Esophagus squamous epithelium (tissue), 5 donors: Measurements from ENCODE around the gene ADD3. TPM values are rescaled to one million over a fixed set of nuclear protein-coding genes. Genes with fewer than 3 reads are reported as not detected.

Source experiments
- DNase-seq: peaks from one replicate; lab custom pipeline; 2025; lab: John Stamatoyannopoulos, UW
- H3K27ac ChIP-seq, 4 donors: fragments of 200-600 bp; sonication (generic); one replicate each; pipeline ENCODE4 v1.5.1; 2016 to 2019; ENCODE audit warnings: mild to moderate bottlenecking in 1 of 4
- H3K27me3 ChIP-seq, 4 donors: fragments of 200-600 bp; sonication (generic); 1 replicate in 3 of 4; 2 replicates in 1 of 4; pipeline versions ENCODE4 v1.5.1 to v1.6.0; 2017 to 2021; ENCODE audit warnings: antibody characterized with exemption in 1 of 4
- H3K36me3 ChIP-seq, 3 donors: fragments of 200-600 bp; sonication (generic); one replicate each; pipeline ENCODE4 v1.5.1; 2016 to 2019
- H3K4me1 ChIP-seq, 3 donors: fragments of 200-600 bp; sonication (generic); one replicate each; pipeline ENCODE4 v1.5.1; 2017 to 2019
- H3K4me3 ChIP-seq, 4 donors: fragments of 200-600 bp; sonication (generic); 1 replicate in 3 of 4; 2 replicates in 1 of 4; pipeline ENCODE4 v1.5.1; 2016 to 2019; ENCODE audit warnings: mild to moderate bottlenecking in 2 of 4, moderate library complexity in 1 of 4
- H3K9me3 ChIP-seq, 3 donors: fragments of 200-600 bp; sonication (generic); one replicate each; pipeline ENCODE4 v1.5.1; 2016 to 2019
- POLR2A ChIP-seq, 4 donors: fragments of 450-650 bp; IDR thresholded peaks; one replicate each; pipeline ENCODE4 v1.6.1; 2017; ENCODE audit warnings: antibody characterized with exemption in 4 of 4, mild to moderate bottlenecking in 4 of 4, moderate library complexity in 3 of 4
- WGBS, 2 donors: methylation state at CpG; one replicate each; pipeline ENCODE4 v1.1.5; 2018; 5-methylcytosine and 5-hydroxymethylcytosine counted together
- intact Hi-C: fragments of 100-400 bp; cut with DNase I; formaldehyde crosslinking; loops from one replicate; pipeline ENCODE4 v1.15.0; 2022
- total RNA-seq, 4 donors: library from RNA; depleted of rRNA; stranded (reverse); fragments of >200 nt; gene quantifications; one replicate each; pipeline ENCODE4 v1.1.0, GENCODE V29; 2016
- TF ChIP-seq, protein P1 (sequence below), 6 experiments: fragments of 450-650 bp in 4 of 6; fragments of 200-600 bp in 2 of 6; sonication (generic) in 2 of 6; IDR thresholded peaks; one replicate each; pipeline ENCODE4 v1.5.1; 2016 to 2019; ENCODE audit warnings: antibody characterized with exemption in 6 of 6, mild to moderate bottlenecking in 4 of 6, moderate library complexity in 4 of 6
- donor health status: DM: yes; HTN: yes; CAD: no.

ADD3 gene
- total RNA-seq, 4 donors from 2014 or later, result 52.5 to 214 (median 145) TPM

DNA sequence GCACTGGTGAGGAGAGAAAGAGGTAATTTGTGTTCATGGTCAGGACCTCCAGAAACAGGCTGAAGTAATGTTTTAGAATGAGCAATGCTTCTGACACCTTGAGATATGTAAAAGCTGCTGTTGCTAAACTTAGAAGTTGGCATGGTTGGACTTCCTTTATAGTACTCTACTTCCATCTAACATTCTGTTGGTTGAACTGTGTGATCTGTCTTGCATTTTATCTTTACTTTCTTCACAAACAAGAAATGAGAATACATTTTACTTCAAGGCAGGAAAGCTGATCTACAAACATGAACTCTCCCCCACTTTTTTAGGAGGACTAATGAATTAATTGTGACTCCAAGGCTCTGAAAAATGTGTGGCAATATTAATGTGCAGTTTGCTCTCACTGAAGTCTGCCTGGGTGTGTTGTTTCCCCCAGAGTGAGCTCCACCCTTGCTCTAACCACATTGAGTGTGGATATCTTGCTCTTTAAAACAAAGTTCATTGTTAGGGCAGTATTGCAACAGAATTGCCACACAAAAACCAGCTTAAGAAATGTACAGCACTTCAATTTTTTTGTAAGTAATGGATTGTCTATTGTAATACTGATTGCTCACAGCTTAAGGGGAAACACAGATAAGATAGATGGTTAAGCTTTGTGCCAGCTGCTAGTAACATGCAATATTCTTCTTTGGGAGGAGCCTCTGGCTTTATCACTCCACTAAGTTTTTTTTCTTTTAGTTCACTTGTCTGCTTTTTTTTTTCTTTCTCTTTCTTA is 69.0 kb downstream of the ADD3 start:
- no peaks in the 10 kb centered on the region for H3K36me3 ChIP-seq
- intact Hi-C loops, result no loop called here
- peak overlapping the region in 1 of 4 donors; percentile 22 for H3K4me3 ChIP-seq
- DNase-seq, result peak; percentile 20
- TF ChIP-seq POLR2A (IDR thresholded peaks at IDR 0.05), result no peak
- TF ChIP-seq, protein P1, sequence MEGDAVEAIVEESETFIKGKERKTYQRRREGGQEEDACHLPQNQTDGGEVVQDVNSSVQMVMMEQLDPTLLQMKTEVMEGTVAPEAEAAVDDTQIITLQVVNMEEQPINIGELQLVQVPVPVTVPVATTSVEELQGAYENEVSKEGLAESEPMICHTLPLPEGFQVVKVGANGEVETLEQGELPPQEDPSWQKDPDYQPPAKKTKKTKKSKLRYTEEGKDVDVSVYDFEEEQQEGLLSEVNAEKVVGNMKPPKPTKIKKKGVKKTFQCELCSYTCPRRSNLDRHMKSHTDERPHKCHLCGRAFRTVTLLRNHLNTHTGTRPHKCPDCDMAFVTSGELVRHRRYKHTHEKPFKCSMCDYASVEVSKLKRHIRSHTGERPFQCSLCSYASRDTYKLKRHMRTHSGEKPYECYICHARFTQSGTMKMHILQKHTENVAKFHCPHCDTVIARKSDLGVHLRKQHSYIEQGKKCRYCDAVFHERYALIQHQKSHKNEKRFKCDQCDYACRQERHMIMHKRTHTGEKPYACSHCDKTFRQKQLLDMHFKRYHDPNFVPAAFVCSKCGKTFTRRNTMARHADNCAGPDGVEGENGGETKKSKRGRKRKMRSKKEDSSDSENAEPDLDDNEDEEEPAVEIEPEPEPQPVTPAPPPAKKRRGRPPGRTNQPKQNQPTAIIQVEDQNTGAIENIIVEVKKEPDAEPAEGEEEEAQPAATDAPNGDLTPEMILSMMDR (IDR thresholded peaks at IDR 0.05), result no peak
- no peaks in the 10 kb centered on the region for H3K9me3 ChIP-seq
- H3K27ac ChIP-seq, result peak overlapping the region; percentile 53 to 82 (median 74)
- H3K27me3 ChIP-seq, result no peaks in the 10 kb centered on the region
- H3K4me1 ChIP-seq, result peaks cover 11 to 86% (median 28%) of the 10 kb centered on the region in 3 donors

DNA sequence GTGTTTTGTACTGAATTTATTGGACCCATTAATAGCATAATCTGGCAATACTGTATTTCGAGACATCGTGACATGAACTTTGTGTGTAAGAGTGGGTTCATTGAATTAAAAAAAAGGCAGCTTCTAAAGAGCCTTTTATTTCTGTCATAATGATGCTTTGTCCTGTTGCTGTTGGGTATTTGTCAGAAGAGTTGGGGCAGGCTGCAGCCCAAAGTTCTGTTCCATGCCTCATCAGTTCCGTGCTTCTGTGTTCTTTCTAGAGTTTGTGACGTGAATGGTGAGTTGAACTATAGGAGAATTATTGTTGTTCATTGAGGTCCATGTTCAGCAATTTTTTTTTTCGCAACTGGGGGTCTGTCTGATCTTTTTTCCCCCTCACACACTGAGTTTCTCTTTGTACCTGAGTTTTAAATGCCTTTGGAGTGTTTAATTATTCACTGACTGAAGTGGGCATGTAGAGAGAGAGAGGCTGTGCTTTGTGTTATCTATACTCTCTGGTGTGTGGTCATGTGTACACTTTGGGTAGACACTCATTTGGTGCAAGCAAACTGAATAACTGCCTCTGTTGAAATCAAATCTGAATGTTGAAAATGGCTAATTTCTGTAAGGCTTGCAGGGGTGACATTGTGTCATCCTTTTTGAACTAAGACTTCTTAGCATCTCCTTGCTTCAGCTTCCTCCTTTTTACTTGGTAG is 69.8 kb downstream of the ADD3 start:
- 68 to 80% methylated on average over 5 of the region's 5 CpGs for WGBS, 2 donors
- H3K27me3 ChIP-seq, result no peaks in the 10 kb centered on the region
- peaks cover 13 to 89% (median 35%) of the 10 kb centered on the region in 3 donors for H3K4me1 ChIP-seq
- TF ChIP-seq, protein P1 (IDR thresholded peaks at IDR 0.05), result no peak
- no peak for TF ChIP-seq POLR2A (IDR thresholded peaks at IDR 0.05)
- DNase-seq, result no peak
- H3K36me3 ChIP-seq, result no peaks in the 10 kb centered on the region
- H3K9me3 ChIP-seq, result no peaks in the 10 kb centered on the region
- H3K4me3 ChIP-seq, result peak overlapping the region in 1 of 4 donors; percentile 22
- H3K27ac ChIP-seq, result peak overlapping the region; percentile 53 to 82 (median 74)
- intact Hi-C loops, result no loop called here

DNA sequence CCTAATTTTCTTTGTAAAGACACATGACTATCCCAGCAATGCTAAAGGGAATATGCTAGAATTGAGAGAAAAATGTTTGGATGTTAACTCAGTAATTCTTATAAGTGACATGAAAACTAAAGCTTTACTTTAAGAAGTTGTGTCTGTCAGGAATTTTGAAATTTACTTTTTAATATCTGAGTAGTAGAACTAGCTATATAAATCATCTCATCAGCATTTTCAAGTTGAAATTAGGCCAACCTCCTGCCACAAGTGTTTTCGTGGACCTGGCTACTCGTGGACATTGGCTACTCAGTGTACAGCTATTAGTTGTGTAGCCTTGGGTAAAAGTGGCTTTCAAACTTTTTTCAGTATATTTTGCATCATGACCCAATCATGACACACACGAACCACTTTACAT is 70.5 kb downstream of the ADD3 start:
- peak overlapping the region in 3 of 4 donors; percentile 67 to 82 (median 80) for H3K27ac ChIP-seq
- no peak for DNase-seq

DNA sequence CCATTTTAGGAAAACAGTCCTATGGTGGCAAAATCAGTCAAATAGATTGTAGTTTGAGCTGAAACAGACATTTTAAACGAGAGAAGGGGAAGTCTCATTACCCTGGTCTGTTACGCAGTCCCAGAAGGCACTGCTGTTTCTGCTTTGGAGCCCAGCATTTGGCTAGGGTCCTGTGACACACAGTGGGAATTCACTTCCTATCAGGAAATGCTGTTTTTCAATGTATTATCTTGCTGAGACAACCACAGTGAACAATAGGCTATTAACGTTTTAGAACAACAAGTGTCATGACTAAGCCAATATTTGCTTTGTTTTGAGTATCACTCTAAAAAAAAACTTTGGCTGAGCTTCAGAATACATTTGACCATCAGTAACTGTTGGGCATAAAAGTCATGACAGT is 74.1 kb downstream of the ADD3 start:
- 33 to 38% methylated on average over 3 of the region's 3 CpGs for WGBS, 2 donors
- peaks cover 13 to 69% (median 16%) of the 10 kb centered on the region in 3 donors for H3K4me1 ChIP-seq
- no peak overlapping the region for H3K4me3 ChIP-seq
- peak overlapping the region in 3 of 4 donors; percentile 23 to 67 (median 60) for H3K27ac ChIP-seq
- no peaks in the 10 kb centered on the region for H3K27me3 ChIP-seq
- intact Hi-C loops, result no loop called here
- DNase-seq, result no peak
- no peak for TF ChIP-seq POLR2A (IDR thresholded peaks at IDR 0.05)
- TF ChIP-seq, protein P1 (IDR thresholded peaks at IDR 0.05), result no peak
- no peaks in the 10 kb centered on the region for H3K9me3 ChIP-seq
- H3K36me3 ChIP-seq, result no peaks in the 10 kb centered on the region

More for the DNA sequence above, 70.5 kb downstream of the ADD3 start:
- H3K4me3 ChIP-seq, result no peak overlapping the region
- H3K27me3 ChIP-seq, result no peaks in the 10 kb centered on the region
- intact Hi-C loops, result no loop called here
- TF ChIP-seq POLR2A (IDR thresholded peaks at IDR 0.05), result no peak
- TF ChIP-seq, protein P1 (IDR thresholded peaks at IDR 0.05), result no peak
- 59 to 73% methylated on average over 3 of the region's 3 CpGs for WGBS, 2 donors
- no peaks in the 10 kb centered on the region for H3K36me3 ChIP-seq
- no peaks in the 10 kb centered on the region for H3K9me3 ChIP-seq
- H3K4me1 ChIP-seq, result peaks cover 13 to 95% (median 35%) of the 10 kb centered on the region in 3 donors

DNA sequence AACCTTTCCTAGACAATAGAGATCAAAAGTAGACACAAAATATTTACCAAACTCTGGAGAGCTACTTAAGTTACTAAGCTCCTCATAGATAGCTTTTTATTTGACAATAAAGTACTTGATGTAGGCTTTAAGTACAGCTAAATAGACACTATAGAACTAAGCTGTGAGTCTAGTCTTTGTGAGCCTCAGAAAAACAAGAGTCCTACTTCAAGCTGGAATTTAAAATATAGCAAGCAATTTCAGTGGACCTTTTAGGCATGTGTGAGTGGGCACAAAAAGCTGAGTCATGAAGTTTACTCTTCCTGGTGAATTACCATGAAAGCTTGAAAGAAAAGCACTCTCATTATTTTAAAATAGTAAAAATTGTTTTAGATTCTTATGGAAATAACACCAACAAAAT is 76.1 kb downstream of the ADD3 start:
- TF ChIP-seq, protein P1 (IDR thresholded peaks at IDR 0.05), result no peak
- no peak for TF ChIP-seq POLR2A (IDR thresholded peaks at IDR 0.05)
- H3K27ac ChIP-seq, result no peak overlapping the region
- no peak for DNase-seq
- H3K4me1 ChIP-seq, result peaks cover 3 to 57% (median 9%) of the 10 kb centered on the region in 3 donors
- H3K36me3 ChIP-seq, result no peaks in the 10 kb centered on the region
- intact Hi-C loops, result no loop called here
- no peaks in the 10 kb centered on the region for H3K27me3 ChIP-seq
- H3K4me3 ChIP-seq, result no peak overlapping the region
- no peaks in the 10 kb centered on the region for H3K9me3 ChIP-seq
